NCI-H446 treated with DMSO at 0.1 percent for 48 hours (cell line): Measurements from ENCODE around the gene UNCX.
"Not testable (repeated sequence)": the region's sequence is repeated elsewhere in the genome, so short reads cannot be mapped to it uniquely, and the experiment has no call there.

Experiments
- DNase-seq: peaks from one replicate; lab custom pipeline; 2025; lab: John Stamatoyannopoulos, UW

Gene UNCX

GRCh38 chr7:1257863-1258262, 25.2 kb downstream of the UNCX start:
- DNase-seq = no peak

GRCh38 chr7:1259621-1260243, 27.1 kb downstream of the UNCX start:
- no peak for DNase-seq

GRCh38 chr7:1260244-1260635, 27.6 kb downstream of the UNCX start:
- DNase-seq = no peak

- DNase-seq = not testable (repeated sequence)
These were observed 28.4 kb downstream of the UNCX start for GRCh38 chr7:1261036-1261435.

GRCh38 chr7:1262441-1262840, 29.8 kb downstream of the UNCX start:
- DNase-seq = no peak

GRCh38 chr7:1263391-1263951, 30.8 kb downstream of the UNCX start:
- DNase-seq = no peak

GRCh38 chr7:1264345-1265280, 31.9 kb downstream of the UNCX start:
- DNase-seq = no peak

- DNase-seq = no peak
These were observed 34.6 kb downstream of the UNCX start for GRCh38 chr7:1267016-1267900.

- no peak for DNase-seq
These were observed 35.6 kb downstream of the UNCX start for GRCh38 chr7:1268076-1268815.

- no peak for DNase-seq
These were observed 36.2 kb downstream of the UNCX start for GRCh38 chr7:1268866-1269265.

- no peak for DNase-seq
These were observed 36.7 kb downstream of the UNCX start for GRCh38 chr7:1269336-1269890.

GRCh38 chr7:1270181-1270580, 37.5 kb downstream of the UNCX start:
- no peak for DNase-seq

- DNase-seq = no peak
These were observed 38.4 kb downstream of the UNCX start for GRCh38 chr7:1271046-1271445.

- no peak for DNase-seq
These were observed 39.0 kb downstream of the UNCX start for GRCh38 chr7:1271656-1272055.

GRCh38 chr7:1272136-1272535, 39.5 kb downstream of the UNCX start:
- not testable (repeated sequence) for DNase-seq

- no peak for DNase-seq
These were observed 41.6 kb downstream of the UNCX start for GRCh38 chr7:1274121-1274875.

GRCh38 chr7:1274876-1275375, 42.3 kb downstream of the UNCX start:
- DNase-seq = no peak

GRCh38 chr7:1275451-1276381, 43.0 kb downstream of the UNCX start:
- DNase-seq = no peak

GRCh38 chr7:1276626-1277175, 44.0 kb downstream of the UNCX start:
- no peak for DNase-seq
